ENCODE results near the gene UBE2Q2. TPM values are rescaled to one million over a fixed set of nuclear protein-coding genes. Genes with fewer than 3 reads are reported as not detected.
"Not testable (repeated sequence)": the region's sequence is repeated elsewhere in the genome, so short reads cannot be mapped to it uniquely, and the experiment has no call there.

Gene UBE2Q2
- total and polyA plus RNA-seq, 9 of the 15 experiments (the other 6 are each of a cell fraction or from before 2014, with no cell fraction given) = 6.2 to 24.0 (median 16.2) TPM

DNA sequence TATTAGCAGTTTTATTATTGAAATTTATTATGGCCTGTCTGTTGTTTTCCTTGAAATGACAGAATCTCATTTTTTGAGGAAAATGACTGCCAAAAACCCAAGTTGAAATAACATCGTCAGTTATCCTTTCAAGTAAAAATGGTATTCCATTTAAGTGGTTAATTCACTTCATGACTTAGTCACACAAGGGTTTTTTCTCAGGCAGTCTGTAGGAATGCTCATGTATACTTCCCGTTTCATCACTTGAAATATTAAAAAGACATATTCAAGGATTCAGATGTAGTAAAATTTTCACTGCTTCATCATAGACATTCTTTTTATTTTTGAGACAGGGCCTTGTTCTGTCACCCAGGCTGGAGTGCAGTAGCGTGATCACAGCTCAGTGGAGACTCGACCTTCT is 8.3 kb downstream of the UBE2Q2 start:
- DNase-seq (ENCODE audit: extremely low read depth in 1 of 4, low spot score in 3 of 4); H3K4me3 ChIP-seq; H2AFZ ChIP-seq (ENCODE audit: low read depth, low read length); H3K27ac ChIP-seq (ENCODE audit: extremely low read depth, low read depth, low read length); intact Hi-C loops (cut with micrococcal nuclease); H3K27me3 ChIP-seq (ENCODE audit: control insufficient read depth in 2 of 2, insufficient read depth in 2 of 2, low read length in 2 of 2); POLR2A ChIA-PET; FAIRE-seq; H4K20me1 ChIP-seq (replicated peaks; ENCODE audit: control insufficient read depth, insufficient read depth, low read length); BruUV-seq (replicated peaks); ATAC-seq; H3K9ac ChIP-seq (ENCODE audit: insufficient read depth in 1 of 2, low read depth in 2 of 2, low read length in 2 of 2); H3K4me2 ChIP-seq (ENCODE audit: insufficient read depth, low read length); H3K9me1 ChIP-seq (ENCODE audit: control insufficient read depth, insufficient read depth, low read length); H3K9me3 ChIP-seq (replicated peaks; ENCODE audit: control insufficient read depth, insufficient read depth, low read depth, low read length); in situ Hi-C loops (cut with MboI); CTCF ChIA-PET (ENCODE audit: low intra/inter-chr PET ratio): not testable (repeated sequence)
- WGBS (ENCODE audit: insufficient coverage, low coverage, missing lambda C conversion rate) = 93% methylated on average over 4 of the region's 4 CpGs
- Histone ChIP-seq H3K36me3 (ENCODE audit: control insufficient read depth, insufficient read depth, low read length) (peaks cover 40% of the 10 kb centered on the region; the same call in 2 of the 3 replicates), H3K4me1 (replicated peaks in 1 of 2; ENCODE audit: control insufficient read depth in 2 of 2, insufficient read depth in 2 of 2, low read length in 2 of 2) (peaks cover 8 to 24% of the 10 kb centered on the region in 2 experiments; a peak in 4 of 5 replicates), H3K79me2 (ENCODE audit: control insufficient read depth, insufficient read depth, low read length) (peaks cover 93% of the 10 kb centered on the region)

DNA sequence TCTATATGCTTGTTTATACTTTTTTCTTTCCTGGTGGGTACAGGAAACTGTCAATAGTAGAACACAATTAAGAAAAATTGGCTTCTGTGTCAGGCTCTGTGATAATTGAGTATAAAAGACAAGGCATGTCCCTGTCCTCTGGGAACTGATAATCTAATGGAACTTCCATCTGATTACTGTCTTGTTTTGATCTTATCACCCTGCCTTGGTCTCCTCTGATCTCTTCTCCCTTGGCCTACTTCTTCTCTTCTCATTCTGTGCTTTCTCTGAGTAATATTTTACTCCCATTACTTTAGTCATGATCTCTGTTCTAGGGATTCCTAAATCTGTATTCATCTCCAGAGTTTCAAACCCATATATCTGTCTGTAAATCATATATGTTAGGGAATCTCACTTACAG is 14.6 kb downstream of the UBE2Q2 start:
- intact Hi-C loops (cut with micrococcal nuclease) = no loop called here
- peaks cover 5% of the 10 kb centered on the region; the same call in 1 of the 2 replicates for H4K20me1 ChIP-seq (replicated peaks; ENCODE audit: control insufficient read depth, insufficient read depth, low read length)
- DNase-seq (ENCODE audit: extremely low read depth in 1 of 4, low spot score in 3 of 4) (no peak), ATAC-seq (no peak), FAIRE-seq (no peak)
- no peak overlapping the region for H3K4me2 ChIP-seq (ENCODE audit: insufficient read depth, low read length)
- no peak overlapping the region for H2AFZ ChIP-seq (ENCODE audit: low read depth, low read length)
- H3K4me1 ChIP-seq (replicated peaks in 1 of 2; ENCODE audit: control insufficient read depth in 2 of 2, insufficient read depth in 2 of 2, low read length in 2 of 2) = peaks cover 0 to 4% of the 10 kb centered on the region in 2 experiments; a peak in 2 of 5 replicates
- BruUV-seq (replicated peaks) = no TSS peak
- no peak overlapping the region for H3K4me3 ChIP-seq
- peaks cover 73% of the 10 kb centered on the region for H3K36me3 ChIP-seq (ENCODE audit: control insufficient read depth, insufficient read depth, low read length)
- H3K9me1 ChIP-seq (ENCODE audit: control insufficient read depth, insufficient read depth, low read length) = no peaks in the 10 kb centered on the region
- H3K9me3 ChIP-seq (replicated peaks; ENCODE audit: control insufficient read depth, insufficient read depth, low read depth, low read length) = no peaks in the 10 kb centered on the region
- H3K27me3 ChIP-seq (ENCODE audit: control insufficient read depth in 2 of 2, insufficient read depth in 2 of 2, low read length in 2 of 2) = no peaks in the 10 kb centered on the region
- POLR2A ChIA-PET = no interaction called here
- CTCF ChIA-PET (ENCODE audit: low intra/inter-chr PET ratio) = no interaction called here
- H3K9ac ChIP-seq (ENCODE audit: insufficient read depth in 1 of 2, low read depth in 2 of 2, low read length in 2 of 2) = no peak overlapping the region
- peaks cover 75% of the 10 kb centered on the region for H3K79me2 ChIP-seq (ENCODE audit: control insufficient read depth, insufficient read depth, low read length)
- no peak overlapping the region for H3K27ac ChIP-seq (ENCODE audit: extremely low read depth, low read depth, low read length)
- in situ Hi-C loops (cut with MboI) = no loop called here
- TF ChIP-seq, protein P1, sequence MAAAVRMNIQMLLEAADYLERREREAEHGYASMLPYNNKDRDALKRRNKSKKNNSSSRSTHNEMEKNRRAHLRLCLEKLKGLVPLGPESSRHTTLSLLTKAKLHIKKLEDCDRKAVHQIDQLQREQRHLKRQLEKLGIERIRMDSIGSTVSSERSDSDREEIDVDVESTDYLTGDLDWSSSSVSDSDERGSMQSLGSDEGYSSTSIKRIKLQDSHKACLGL (CRISPR knock-in tag; IDR thresholded peaks at IDR 0.05; ENCODE audit: borderline replicate concordance, poor library complexity, severe bottlenecking) = no peak
- no peak for TF ChIP-seq ZSCAN32 (CRISPR knock-in tag; IDR thresholded peaks at IDR 0.05)
- no peak for TF ChIP-seq ZNF140 (CRISPR knock-in tag; IDR thresholded peaks at IDR 0.05)
- no peak for TF ChIP-seq RBM39 (optimal IDR thresholded peaks at IDR 0.05; ENCODE audit: low read depth, low read length)
- TF ChIP-seq, protein P2, sequence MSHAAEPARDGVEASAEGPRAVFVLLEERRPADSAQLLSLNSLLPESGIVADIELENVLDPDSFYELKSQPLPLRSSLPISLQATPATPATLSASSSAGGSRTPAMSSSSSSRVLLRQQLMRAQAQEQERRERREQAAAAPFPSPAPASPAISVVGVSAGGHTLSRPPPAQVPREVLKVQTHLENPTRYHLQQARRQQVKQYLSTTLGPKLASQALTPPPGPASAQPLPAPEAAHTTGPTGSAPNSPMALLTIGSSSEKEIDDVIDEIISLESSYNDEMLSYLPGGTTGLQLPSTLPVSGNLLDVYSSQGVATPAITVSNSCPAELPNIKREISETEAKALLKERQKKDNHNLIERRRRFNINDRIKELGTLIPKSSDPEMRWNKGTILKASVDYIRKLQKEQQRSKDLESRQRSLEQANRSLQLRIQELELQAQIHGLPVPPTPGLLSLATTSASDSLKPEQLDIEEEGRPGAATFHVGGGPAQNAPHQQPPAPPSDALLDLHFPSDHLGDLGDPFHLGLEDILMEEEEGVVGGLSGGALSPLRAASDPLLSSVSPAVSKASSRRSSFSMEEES (CRISPR knock-in tag; IDR thresholded peaks at IDR 0.05) = no peak
- no peak for TF ChIP-seq JUNB (CRISPR knock-in tag; conservative IDR thresholded peaks at IDR 0.05)
- TF ChIP-seq, protein P3, sequence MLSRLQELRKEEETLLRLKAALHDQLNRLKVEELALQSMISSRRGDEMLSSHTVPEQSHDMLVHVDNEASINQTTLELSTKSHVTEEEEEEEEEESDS (CRISPR knock-in tag; IDR thresholded peaks at IDR 0.05) = no peak
- TF ChIP-seq L3MBTL2 (IDR thresholded peaks at IDR 0.05) = no peak
- no peak for TF ChIP-seq SRSF1 (IDR thresholded peaks at IDR 0.05; ENCODE audit: low read depth, low read length)
- TF ChIP-seq SNRNP70 (optimal IDR thresholded peaks at IDR 0.05; ENCODE audit: low read depth, low read length) = no peak
- TF ChIP-seq DPF2 (IDR thresholded peaks at IDR 0.05) = no peak
- no peak for TF ChIP-seq OTX1 (CRISPR knock-in tag; IDR thresholded peaks at IDR 0.05)
- TF ChIP-seq, protein P4, sequence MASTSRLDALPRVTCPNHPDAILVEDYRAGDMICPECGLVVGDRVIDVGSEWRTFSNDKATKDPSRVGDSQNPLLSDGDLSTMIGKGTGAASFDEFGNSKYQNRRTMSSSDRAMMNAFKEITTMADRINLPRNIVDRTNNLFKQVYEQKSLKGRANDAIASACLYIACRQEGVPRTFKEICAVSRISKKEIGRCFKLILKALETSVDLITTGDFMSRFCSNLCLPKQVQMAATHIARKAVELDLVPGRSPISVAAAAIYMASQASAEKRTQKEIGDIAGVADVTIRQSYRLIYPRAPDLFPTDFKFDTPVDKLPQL (IDR thresholded peaks at IDR 0.05; ENCODE audit: extremely low read depth, insufficient read length) = no peak
- TF ChIP-seq PURB (CRISPR knock-in tag; IDR thresholded peaks at IDR 0.05; ENCODE audit: low read depth) = no peak
- no peak for TF ChIP-seq ZNF445 (CRISPR knock-in tag; IDR thresholded peaks at IDR 0.05; ENCODE audit: low read depth)

Measured in K562 (cell line).